IPS DF 4.7 (cell line): Measurements from ENCODE around the gene NFYA.
"Not testable (repeated sequence)": the region's sequence is repeated elsewhere in the genome, so short reads cannot be mapped to it uniquely, and the experiment has no call there.

Source experiments
- DNase-seq: peaks from one replicate; pipeline ENCODE4 v3.0.0-alpha.2; 2013; ENCODE audit warnings: low spot score; ENCODE audit errors: extremely low read depth

NFYA gene

GRCh38 chr6:41115027-41115426 lies 42.3 kb downstream of the NFYA start:
- not testable (repeated sequence) for DNase-seq

- DNase-seq, result no peak
Measured at GRCh38 chr6:41119508-41119907, 46.7 kb downstream of the NFYA start.

GRCh38 chr6:41120058-41120457 lies 47.3 kb downstream of the NFYA start:
- no peak for DNase-seq

- DNase-seq, result no peak
Measured at GRCh38 chr6:41122373-41122772, 49.6 kb downstream of the NFYA start.

- DNase-seq, result no peak
Measured at GRCh38 chr6:41122918-41123317, 50.1 kb downstream of the NFYA start.

- DNase-seq, result no peak
Measured at GRCh38 chr6:41125282-41125681, 52.5 kb downstream of the NFYA start.

GRCh38 chr6:41132254-41132653 lies 59.5 kb downstream of the NFYA start:
- no peak for DNase-seq

- no peak for DNase-seq
Measured at GRCh38 chr6:41135062-41135832, 62.5 kb downstream of the NFYA start.

- DNase-seq, result no peak
Measured at GRCh38 chr6:41136911-41137310, 64.1 kb downstream of the NFYA start.

GRCh38 chr6:41147917-41148316 lies 75.1 kb downstream of the NFYA start:
- no peak for DNase-seq
